Small intestine (tissue), 7 donors: ENCODE data around the gene HEPN1. TPM values are rescaled to one million over a fixed set of nuclear protein-coding genes. Genes with fewer than 3 reads are reported as not detected.

Experiments used
- DNase-seq, 2 donors: peaks; one replicate each; pipeline versions ENCODE4 v3.0.0 to v3.0.0-alpha.2; 2013
- FAIRE-seq: peaks from 2 replicates; lab custom pipeline; 2012; peaks lifted over from hg19 to GRCh38; lab: Jason Lieb, UNC
- H3K27ac ChIP-seq, 3 donors: one replicate each; pipeline ENCODE4 v1.5.1; 2013; ENCODE audit warnings: low read length in 2 of 3, mild to moderate bottlenecking in 2 of 3, control low read depth in 1 of 3, inconsistent platforms in 1 of 3, low read depth in 1 of 3, moderate library complexity in 1 of 3
- H3K27me3 ChIP-seq, 3 donors: one replicate each; pipeline ENCODE4 v1.6.1; 2013; ENCODE audit warnings: low read length in 3 of 3, inconsistent platforms in 1 of 3; ENCODE audit not compliant: control insufficient read depth in 3 of 3, insufficient read depth in 3 of 3
- H3K36me3 ChIP-seq, 3 donors: one replicate each; pipeline ENCODE4 v1.6.1; 2013; ENCODE audit warnings: low read length in 3 of 3, inconsistent platforms in 1 of 3, low read depth in 1 of 3, mild to moderate bottlenecking in 1 of 3, moderate library complexity in 1 of 3; ENCODE audit not compliant: control insufficient read depth in 3 of 3, insufficient read depth in 2 of 3
- H3K4me1 ChIP-seq, 3 donors: one replicate each; pipeline ENCODE4 v1.6.1; 2013; ENCODE audit warnings: low read length in 2 of 3, inconsistent platforms in 1 of 3, low read depth in 1 of 3, mild to moderate bottlenecking in 1 of 3, moderate library complexity in 1 of 3; ENCODE audit not compliant: control insufficient read depth in 3 of 3, insufficient read depth in 2 of 3
- H3K4me3 ChIP-seq, 3 donors: one replicate each; pipeline ENCODE4 v1.5.1; 2013; ENCODE audit warnings: low read length in 3 of 3, control low read depth in 1 of 3, inconsistent platforms in 1 of 3, low read depth in 1 of 3, mild to moderate bottlenecking in 1 of 3, moderate library complexity in 1 of 3
- H3K9me3 ChIP-seq, 2 donors: one replicate each; pipeline ENCODE4 v1.6.1; 2013; ENCODE audit warnings: low read depth in 1 of 2, low read length in 1 of 2; ENCODE audit not compliant: control insufficient read depth in 2 of 2, insufficient read depth in 1 of 2
- WGBS, 3 donors: extraction: QIAGEN DNeasy Blood & Tissue Kit; methylation state at CpG; one replicate each; pipeline ENCODE4 v1.1.7; 2013; 5-methylcytosine and 5-hydroxymethylcytosine counted together
- polyA plus RNA-seq, 4 donors: library from polyadenylated mRNA; stranded (reverse) in 3 of 4; unstranded in 1 of 4; fragments of 200-250 nt in 3 of 4; fragments of 120-200 nt in 1 of 4; gene quantifications; one replicate each; pipeline versions ENCODE4 v1.2.1 to v1.2.3, GENCODE V29; 2013
- donor health status: healthy with polysubstance abuse.
- donor health status: control.
- donor health status: control.
- donor health status: Bipolar disorder and iron deficiency.
- donor health status: healthy.

HEPN1 gene
- polyA plus RNA-seq, 4 donors, result 0.06 TPM; not detected in 3

DNA sequence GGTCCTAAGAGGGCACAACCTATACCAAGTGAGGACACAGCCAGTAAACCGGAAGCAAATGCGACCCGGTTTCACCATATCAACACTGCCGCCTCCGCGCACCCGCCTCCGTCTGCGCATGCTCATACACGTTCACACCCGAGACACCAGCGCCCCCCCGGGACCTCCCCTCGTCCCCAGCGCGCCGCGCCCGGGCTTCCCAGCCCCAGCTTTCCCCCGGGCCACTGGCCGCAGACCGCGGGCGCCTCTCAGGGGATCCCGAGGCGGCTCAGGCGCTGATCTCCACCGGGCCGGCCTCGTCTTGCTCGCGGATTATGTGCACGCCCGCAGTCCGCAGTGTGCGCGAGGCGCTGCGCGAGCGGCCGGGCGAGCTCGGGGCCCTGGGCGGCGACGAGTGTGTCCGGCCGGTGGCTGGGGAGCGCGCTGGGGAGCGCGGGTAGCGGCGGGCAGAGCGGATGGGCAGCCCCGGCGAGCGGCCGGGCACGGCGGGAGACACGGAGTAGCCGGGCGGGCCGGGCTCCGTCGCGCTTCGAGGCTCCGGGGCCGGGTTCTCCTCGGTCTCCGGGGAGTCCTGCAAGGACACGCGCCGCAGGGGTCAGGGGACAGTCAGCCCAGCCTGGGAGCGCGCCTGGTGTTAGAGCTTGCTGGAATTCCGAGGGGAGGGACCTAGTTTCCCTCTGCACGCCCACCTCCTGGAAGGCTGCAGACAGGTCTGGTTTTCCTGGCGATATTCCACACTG is 2.0 kb downstream of the HEPN1 start:
- peak overlapping the region in 1 of 3 donors; percentile 55 for H3K27ac ChIP-seq
- 7 to 19% (median 13%) methylated on average over 65 to 82 of the region's 82 CpGs for WGBS, 3 donors
- H3K27me3 ChIP-seq, result peaks cover 0 to 27% (median 0%) of the 10 kb centered on the region in 3 donors
- peak; percentile 5 to 71 for DNase-seq
- H3K4me3 ChIP-seq, result peak overlapping the region in 2 of 3 donors; percentile 15 to 47
- H3K9me3 ChIP-seq, result peaks cover 0 to 8% of the 10 kb centered on the region in 2 donors
- H3K36me3 ChIP-seq, result no peaks in the 10 kb centered on the region
- FAIRE-seq, result no peak
- no peaks in the 10 kb centered on the region for H3K4me1 ChIP-seq

DNA sequence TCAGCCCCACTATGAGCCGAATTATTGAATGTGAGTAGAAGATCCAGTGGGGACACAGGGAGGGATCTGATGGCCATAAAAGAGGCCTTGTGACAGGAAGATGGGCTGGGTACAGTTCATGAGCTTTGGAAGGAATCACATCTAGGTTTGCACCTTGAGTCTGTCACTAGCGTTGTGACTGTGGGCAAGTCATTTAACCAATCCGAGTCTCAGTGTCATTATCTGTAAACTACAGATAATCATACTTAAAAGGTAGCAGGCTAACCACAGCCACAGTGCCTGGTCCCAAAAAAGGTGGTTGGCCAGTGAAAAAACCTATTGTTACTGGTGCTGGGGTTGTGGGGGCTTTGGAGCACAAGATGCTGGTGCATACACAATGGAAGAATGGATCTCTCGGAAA is 3.8 kb downstream of the HEPN1 start:
- peaks cover 0 to 8% of the 10 kb centered on the region in 2 donors for H3K9me3 ChIP-seq
- no peak overlapping the region for H3K4me3 ChIP-seq
- peaks cover 0 to 27% (median 0%) of the 10 kb centered on the region in 3 donors for H3K27me3 ChIP-seq
- H3K36me3 ChIP-seq, result no peaks in the 10 kb centered on the region
- 75 to 87% (median 77%) methylated on average over 4 of the region's 4 CpGs for WGBS, 3 donors
- DNase-seq (no peak), FAIRE-seq (no peak)
- no peaks in the 10 kb centered on the region for H3K4me1 ChIP-seq
- H3K27ac ChIP-seq, result no peak overlapping the region

DNA sequence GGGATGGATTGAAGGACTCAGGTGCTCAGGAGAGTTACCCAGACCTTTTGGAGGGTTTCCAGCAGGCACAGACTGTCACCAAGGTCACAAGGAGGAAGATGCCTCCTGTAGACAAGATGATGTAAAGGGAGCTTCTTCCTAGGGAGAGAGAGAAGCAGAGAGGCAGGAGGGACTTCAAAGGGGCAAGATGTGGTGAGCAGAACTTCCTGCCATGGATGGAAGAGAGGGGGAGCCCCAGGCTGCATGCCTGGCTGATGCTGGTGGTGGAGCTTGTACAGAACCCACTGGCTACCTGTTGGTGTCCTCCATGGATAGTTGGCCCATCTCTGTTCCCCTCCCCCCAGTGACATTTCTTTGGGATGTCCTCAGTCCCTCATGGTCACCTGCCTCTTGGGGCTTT is 4.2 kb downstream of the HEPN1 start:
- H3K9me3 ChIP-seq, result peaks cover 0 to 8% of the 10 kb centered on the region in 2 donors
- FAIRE-seq (no peak), DNase-seq (no peak)
- peaks cover 0 to 29% (median 0%) of the 10 kb centered on the region in 3 donors for H3K27me3 ChIP-seq
- H3K4me1 ChIP-seq, result no peaks in the 10 kb centered on the region
- H3K4me3 ChIP-seq, result no peak overlapping the region
- no peak overlapping the region for H3K27ac ChIP-seq
- no peaks in the 10 kb centered on the region for H3K36me3 ChIP-seq

DNA sequence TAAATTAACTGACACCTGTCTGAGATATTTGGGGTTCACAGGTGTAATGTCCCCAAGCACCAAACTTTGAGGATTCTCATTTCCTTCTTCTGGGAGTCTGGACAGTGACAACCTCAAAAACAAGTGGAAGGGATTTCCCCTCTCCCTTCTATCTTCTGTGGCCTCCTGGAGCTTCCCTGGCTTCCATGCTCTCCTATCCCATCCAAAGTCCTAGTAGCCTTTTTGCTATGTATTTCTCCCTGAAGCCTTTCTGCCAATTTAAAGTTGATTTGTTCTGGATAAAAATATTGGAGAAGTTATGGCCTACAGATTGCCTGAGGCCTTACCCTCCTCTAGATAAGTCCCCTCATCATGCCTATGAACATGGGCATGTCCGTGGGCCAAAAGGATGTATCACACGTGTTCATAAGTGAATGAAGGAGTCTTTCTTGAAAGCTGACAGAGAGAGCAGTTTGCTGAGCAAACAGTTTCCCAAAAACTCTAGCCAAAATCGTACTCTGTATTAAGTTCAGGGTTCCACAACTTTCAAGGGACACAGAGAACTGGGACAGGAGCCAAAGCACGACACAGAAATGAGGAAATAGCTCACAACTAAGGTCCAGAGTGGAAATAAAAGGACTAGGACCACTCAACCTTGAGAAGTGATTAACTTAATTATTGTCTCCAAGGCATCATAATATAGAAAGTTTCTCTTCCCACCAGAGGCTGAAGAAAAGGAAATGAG is 10.1 kb downstream of the HEPN1 start:
- DNase-seq (no peak), FAIRE-seq (no peak)
- H3K27me3 ChIP-seq, result peaks cover 0 to 2% (median 0%) of the 10 kb centered on the region in 3 donors
- H3K4me1 ChIP-seq, result no peaks in the 10 kb centered on the region
- 42 to 44% (median 44%) methylated on average over 4 of the region's 4 CpGs for WGBS, 3 donors
- H3K36me3 ChIP-seq, result no peaks in the 10 kb centered on the region
- H3K27ac ChIP-seq, result no peak overlapping the region
- H3K4me3 ChIP-seq, result no peak overlapping the region
- no peaks in the 10 kb centered on the region for H3K9me3 ChIP-seq

DNA sequence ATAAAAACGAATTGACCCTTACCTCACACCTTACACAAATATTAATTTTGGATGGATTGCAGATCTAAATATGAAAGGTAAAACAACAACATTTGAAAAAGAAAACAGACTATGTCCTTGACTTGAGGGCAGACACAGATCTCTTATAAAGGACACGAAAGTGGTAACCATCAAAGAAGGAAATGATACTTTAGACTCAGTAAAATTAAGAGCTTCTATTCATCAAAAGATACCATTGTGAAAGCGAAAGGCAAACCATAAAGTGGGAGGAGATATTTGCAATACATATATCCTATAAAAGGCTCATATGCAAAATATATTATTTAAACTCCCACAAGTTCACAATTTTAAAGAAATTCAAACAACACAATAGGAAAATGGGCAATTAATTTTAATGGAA is 11.7 kb downstream of the HEPN1 start:
- Histone ChIP-seq H3K27me3 (peaks cover 0 to 2% (median 0%) of the 10 kb centered on the region in 3 donors), H3K4me3 (no peak overlapping the region), H3K36me3 (no peaks in the 10 kb centered on the region), H3K4me1 (no peaks in the 10 kb centered on the region), H3K9me3 (no peaks in the 10 kb centered on the region), H3K27ac (no peak overlapping the region)
- DNase-seq (no peak), FAIRE-seq (no peak)
- 29 to 50% (median 30%) methylated on average over 3 of the region's 3 CpGs for WGBS, 3 donors

GRCh38 chr11:124934862-124935547 is 16.0 kb downstream of the HEPN1 start:
- no peak for FAIRE-seq

GRCh38 chr11:124935548-124936514 is 16.8 kb downstream of the HEPN1 start, which contains the start of gene HEPACAM:
HEPACAM (minus strand) TSS chr11:124936047; CDS start chr11:124936006, 41 bp downstream.
- Histone ChIP-seq H3K4me3 (no peak within 1 kb of the TSS), H3K27ac (no peak within 1 kb of the TSS), H3K27me3 (peaks cover 0 to 3% (median 0%) of the 10 kb centered on the region in 3 donors), H3K9me3 (no peaks in the 10 kb centered on the region), H3K4me1 (no peaks in the 10 kb centered on the region), H3K36me3 (no peaks in the 10 kb centered on the region)
- no peak for DNase-seq
- no peak for FAIRE-seq
- WGBS, 3 donors, result 89 to 94% (median 90%) methylated on average over 18 of the region's 18 CpGs

More at GRCh38 chr11:124934862-124935547, 16.0 kb downstream of the HEPN1 start:
- DNase-seq, result peak in 1 of 2 donors; percentile 36
- Histone ChIP-seq H3K36me3 (no peaks in the 10 kb centered on the region), H3K4me3 (no peak overlapping the region), H3K27ac (no peak overlapping the region), H3K27me3 (peaks cover 0 to 3% (median 0%) of the 10 kb centered on the region in 3 donors), H3K9me3 (no peaks in the 10 kb centered on the region), H3K4me1 (no peaks in the 10 kb centered on the region)
- 57 to 66% (median 64%) methylated on average over 4 of the region's 4 CpGs for WGBS, 3 donors
